GM20431 (cell line): ENCODE measurements around the gene TRAPPC3.

Source experiments
- in situ Hi-C: fragments of 300-500 bp; cut with MseI, MboI; formaldehyde crosslinking; loops from one replicate; pipeline ENCODE4 v1.15.0; 2020; ENCODE audit warnings: low sequenced_read_pairs; ENCODE audit not compliant: unreplicated experiment

TRAPPC3 gene

GRCh38 chr1:36128905-36129206 is 20.4 kb downstream of the TRAPPC3 start:
- in situ Hi-C loops = no loop called here

GRCh38 chr1:36128126-36128904 is 21.0 kb downstream of the TRAPPC3 start:
- in situ Hi-C loops = no loop called here

DNA sequence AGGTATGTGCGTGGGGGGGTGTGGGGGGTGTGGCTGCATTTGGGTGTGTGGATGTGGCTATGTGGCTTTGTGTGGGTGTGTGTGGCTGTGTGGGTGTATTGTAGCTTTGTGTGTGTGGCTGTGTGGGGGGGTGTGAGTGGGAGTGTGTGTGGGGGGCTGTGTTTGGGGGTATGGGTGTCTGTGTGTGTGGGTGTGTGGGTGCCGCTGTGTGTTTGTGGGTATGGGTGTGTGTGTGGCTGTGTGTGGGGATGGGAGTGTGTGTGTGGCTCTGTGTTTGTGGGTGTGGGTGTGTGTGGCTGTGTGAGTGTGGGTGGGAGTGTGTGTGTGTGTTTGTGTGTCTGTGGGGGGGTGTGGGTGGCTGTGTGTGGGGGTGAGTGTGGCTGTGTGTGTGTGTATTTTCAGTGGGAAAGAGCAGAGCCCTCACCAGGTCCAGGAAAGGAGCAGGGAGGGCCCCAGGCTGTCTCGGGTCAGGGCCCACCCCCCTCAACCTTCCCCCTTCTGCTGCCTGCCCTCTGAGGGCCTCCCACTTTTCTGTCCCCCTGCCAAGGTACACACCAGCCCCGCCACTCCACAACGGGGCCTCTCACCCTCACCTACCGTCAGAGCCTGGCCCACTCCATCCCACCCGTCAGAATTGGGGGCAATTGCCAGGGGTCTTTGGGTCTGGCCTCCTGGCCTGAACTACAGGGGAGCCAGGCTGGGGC is 22.3 kb downstream of the TRAPPC3 start:
- in situ Hi-C loops = no loop called here

DNA sequence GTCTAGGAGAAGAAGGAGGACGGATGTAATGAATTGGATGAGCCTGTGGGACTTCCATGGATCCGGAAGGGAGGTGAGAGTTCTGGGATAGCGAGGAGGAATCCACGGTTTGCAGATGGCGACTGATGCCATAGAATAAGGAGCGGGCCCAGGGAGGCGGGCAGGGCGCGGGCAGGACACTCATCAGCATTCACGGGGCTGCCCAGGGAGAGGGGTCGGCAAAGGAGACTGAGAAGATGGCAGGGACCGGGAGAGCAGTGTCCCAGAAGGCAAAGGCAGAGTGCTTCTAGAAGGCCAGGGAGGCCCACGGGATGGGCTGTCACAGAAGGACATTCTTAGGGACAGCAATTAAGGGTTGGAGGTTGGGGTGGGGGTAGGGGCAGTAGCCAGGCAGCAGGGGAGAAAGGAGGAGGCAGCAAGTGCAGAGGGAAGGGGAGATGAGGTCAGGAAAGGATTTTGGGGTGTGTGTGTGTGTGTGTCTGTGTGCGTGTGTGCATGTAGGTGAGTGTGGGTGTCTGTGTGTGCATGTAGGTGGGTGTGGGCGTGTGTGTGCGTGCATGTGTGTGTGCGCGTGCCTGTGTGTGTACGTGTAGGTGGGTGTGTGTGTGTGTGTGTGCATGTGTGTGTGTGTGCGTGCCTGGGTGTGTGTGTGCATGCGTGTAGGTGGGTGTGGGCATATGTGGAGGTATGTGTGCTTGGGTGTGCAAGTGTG is 23.1 kb downstream of the TRAPPC3 start:
- in situ Hi-C loops = no loop called here

DNA sequence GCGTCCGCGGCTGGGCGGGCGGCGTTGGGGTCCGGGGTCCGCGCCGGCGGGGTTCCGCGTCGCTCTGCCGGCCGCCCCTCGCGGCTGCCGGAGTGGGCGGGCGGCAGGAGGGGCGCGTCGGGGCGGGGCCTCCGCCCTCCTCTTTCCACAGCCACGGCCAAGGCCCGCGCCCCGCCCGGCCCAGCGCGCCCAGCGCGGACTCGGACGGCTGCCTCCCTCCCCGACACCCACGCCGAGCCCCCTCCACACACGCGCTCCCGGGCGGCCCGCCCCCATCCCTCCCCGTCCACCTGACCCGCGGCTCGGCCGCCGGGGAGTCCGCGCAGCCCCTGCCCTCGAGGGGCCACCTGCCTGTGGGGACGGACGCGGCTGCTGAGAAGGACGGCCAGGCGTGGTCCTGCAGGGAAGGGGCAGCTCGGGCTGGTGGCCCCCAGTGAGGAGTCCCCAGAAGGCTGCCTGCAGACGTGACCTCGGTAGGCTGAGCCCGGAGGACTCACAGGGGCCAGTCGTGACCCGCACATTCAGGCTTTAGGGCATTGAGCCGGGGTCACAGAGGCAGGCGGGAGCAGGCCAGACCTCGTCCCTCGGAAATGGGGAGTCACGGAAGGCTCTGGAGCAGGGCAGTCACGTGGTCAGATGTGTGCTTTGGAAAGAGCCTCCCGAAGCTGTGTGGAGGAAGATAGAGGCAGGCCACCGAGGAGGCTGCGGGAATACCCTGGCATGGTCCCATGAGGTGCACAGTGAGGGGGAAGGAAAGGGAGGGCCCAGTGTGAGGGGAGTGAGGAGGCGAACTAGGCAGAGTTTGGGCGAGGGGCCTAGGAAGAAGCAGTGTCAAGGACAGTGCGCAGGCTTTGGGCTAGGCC is 23.9 kb downstream of the TRAPPC3 start, which contains the start of gene COL8A2:
COL8A2 (minus strand) TSS at position 94 of the 863 bp plus-strand sequence. CDS start 24,980 bp downstream, outside the sequence.
- in situ Hi-C loops = no loop called here

- in situ Hi-C loops = no loop called here
Observed at GRCh38 chr1:36124404-36125128, 24.7 kb downstream of the TRAPPC3 start.

DNA sequence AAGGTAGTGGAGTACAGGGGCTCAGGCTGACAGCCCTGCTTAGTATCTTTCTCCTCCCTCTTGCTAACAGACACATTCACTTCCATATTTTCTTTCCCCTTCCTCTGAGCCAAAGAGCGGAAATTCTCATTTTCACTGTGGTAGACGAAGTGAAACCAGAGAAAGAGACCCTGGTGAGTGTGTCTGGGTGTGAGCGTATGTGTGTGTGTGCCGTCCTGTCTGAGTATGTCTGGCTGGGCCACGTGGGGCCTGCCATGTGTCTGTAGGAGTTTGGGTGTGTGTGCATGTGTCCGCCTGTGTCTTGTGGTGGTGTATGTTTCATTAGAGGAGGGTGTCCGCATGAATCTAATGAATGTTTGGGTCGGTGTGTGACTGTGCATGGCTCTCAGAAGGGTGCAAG is 25.9 kb downstream of the TRAPPC3 start:
- in situ Hi-C loops = no loop called here

- in situ Hi-C loops = no loop called here
Observed at GRCh38 chr1:36122062-36123030, 26.9 kb downstream of the TRAPPC3 start.

- in situ Hi-C loops = no loop called here
Observed at GRCh38 chr1:36119456-36119855, 29.8 kb downstream of the TRAPPC3 start.

DNA sequence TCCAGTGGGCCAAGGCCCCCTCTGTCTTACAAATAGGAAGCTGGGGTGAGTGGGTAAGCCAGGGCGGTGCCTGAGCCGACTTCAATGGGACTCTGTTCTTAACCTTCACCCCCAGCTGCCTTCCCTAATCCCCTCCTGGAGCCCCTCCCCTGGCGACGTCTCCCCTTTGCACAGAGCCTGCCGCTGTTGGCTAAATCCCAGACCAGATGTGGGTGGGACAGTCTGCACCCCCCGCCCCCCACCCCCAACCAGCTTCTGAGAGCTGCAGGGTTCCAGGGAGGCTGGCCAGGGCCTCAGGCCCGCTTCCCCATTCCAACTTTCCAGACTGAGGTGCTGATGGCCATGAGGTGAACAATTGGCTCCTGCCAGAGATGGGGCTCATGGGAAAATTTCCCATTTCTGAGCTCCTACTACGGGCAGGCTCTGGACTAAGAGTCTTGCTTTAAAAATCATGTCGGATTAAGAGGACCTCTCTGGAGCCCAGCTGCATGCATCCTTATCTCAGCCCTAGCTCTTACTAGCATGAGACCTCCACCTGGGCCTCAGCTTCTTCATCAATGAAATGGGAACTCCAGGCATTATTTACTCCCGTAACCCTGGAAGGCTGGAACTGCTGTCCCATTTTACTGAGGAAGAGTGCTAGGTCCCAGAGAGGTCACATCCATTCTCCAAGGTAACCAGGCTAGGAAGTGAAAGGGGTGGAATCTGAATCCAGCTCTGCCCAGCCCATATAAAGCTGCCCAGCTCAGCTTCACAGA is 30.7 kb downstream of the TRAPPC3 start:
- in situ Hi-C loops = no loop called here

DNA sequence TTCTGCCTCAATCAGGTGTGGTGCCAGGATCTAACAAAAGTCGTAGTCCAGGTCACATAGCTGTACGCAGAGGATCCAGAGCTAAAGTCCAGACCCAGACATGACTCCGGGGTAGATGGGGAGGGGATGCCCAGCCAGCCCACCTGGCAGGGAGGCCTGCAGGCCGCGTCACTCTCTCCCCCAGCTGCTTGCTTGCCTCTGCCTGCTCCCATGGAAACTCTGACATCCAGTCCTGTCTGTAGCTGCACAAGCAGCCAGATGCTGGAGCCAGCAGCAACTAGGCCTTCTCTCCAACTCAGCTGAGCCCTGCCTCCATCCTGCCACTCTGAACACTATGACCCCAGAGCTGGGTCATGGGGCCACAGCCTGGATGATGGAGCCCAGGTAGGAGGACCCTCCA is 32.4 kb downstream of the TRAPPC3 start:
- in situ Hi-C loops = no loop called here

DNA sequence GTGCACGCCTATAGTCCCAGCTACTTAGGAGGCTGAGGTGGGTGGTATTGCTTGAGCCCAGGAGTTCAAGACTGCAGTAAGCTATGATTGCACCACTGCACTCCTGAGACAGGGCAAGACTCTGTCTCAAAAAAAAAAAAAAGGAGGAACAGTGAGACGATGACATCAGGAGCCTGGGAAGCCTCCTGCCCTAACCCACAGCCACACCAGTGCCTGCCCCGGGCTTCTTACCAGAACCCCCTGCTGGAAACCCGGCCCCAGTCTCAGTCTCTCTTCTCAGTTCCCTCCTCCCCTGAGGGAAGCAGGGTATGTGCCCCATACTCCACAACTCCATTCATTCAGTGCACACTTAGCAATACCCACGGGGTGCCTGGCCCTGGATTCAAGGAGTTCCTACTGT is 33.4 kb downstream of the TRAPPC3 start:
- in situ Hi-C loops = no loop called here

GRCh38 chr1:36115200-36115669 is 34.1 kb downstream of the TRAPPC3 start:
- in situ Hi-C loops = no loop called here

DNA sequence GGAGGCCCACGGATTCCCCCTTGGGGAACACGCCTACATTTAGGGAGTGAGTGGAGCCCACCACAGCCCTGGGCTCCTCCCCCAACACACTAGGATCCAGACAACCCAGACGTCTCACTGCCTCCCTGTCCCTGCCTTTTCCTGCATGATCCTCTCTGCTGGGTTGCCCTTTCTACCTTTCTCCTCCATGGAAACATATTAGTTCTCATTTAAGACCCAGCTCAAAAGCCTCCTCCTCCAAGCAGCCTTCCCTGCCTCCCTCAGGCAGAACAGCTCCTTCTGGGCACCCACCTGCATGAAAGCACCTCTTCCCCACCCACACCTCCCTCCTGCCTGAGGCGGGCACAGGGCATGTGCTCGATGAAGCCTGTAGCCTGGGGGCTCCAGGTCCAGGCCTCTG is 34.9 kb downstream of the TRAPPC3 start:
- in situ Hi-C loops = no loop called here

DNA sequence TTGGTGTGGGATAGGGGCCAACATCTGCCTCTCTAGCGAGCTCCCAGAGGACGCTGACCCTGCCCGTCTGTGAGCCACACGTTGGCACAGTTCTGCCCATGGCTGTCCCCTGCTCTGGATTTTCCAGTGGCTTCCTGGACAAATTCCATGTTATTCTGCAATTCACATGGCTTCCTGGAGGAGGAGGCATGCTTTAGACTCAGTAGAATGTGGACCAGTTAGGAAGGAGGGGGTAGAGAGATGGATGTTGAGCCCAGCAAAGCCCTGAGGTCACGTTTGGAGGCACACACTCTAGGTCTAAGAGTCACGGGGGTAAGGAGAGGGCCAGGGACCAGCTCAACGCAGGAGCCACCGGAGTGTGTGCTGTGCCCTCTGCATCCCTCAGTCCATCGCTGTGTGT is 36.5 kb downstream of the TRAPPC3 start:
- in situ Hi-C loops = no loop called here

DNA sequence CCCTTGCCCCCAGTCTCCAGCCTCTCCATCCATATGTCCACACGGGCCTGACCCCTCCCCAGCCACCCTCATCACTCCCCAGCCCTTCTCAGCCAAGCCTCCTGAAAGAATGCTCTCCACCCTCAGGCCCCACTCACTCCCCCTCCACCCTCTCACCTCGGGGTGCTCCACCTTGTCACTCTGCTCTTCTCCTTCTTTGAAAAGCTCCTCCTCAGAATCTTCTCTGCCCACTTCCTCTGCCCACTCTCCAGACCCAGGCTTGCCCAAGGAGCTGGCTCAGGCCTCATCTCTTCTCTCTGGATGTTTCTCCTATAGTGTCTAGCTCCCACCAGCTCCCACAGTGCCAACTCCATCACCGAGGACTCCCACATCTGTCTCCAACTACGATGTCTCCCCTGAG is 38.1 kb downstream of the TRAPPC3 start:
- in situ Hi-C loops = no loop called here

GRCh38 chr1:36109041-36109679 is 40.1 kb downstream of the TRAPPC3 start:
- in situ Hi-C loops = no loop called here
